ENCODE results near the gene ANTXR1. TPM values are rescaled to one million over a fixed set of nuclear protein-coding genes. Genes with fewer than 3 reads are reported as not detected.
A peak's percentile ranks its signal among the peaks of the same experiment; 100 is the strongest.

ANTXR1 gene
- total RNA-seq (2014; rRNA removed; shearing (Covaris generic)), result 7.5 and 11.1 TPM in 2 replicates

DNA sequence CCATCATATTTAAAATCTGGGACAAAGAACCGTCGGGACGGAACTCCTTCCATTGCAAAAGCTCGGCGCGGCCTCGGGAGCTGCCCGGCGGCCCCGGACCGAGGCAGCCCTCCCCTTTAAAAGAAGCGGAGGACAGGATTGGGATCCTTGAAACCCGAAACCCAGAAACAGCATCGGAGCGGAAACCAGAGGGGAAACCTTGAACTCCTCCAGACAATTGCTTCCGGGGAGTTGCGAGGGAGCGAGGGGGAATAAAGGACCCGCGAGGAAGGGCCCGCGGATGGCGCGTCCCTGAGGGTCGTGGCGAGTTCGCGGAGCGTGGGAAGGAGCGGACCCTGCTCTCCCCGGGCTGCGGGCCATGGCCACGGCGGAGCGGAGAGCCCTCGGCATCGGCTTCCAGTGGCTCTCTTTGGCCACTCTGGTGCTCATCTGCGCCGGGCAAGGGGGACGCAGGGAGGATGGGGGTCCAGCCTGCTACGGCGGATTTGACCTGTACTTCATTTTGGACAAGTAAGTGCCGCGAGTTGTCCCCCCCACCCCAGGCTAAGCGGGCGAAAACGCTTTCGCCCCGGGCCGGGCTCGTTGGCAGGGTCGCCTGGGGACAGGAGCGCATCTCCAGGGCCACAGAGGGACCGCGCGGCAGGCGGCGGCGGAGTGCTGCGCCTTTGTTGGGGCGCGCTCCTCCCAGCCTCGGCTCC is at the start of gene ANTXR1:
Gene ANTXR1, plus strand, starts transcription at position 38 of the 698 bp plus-strand sequence. Its CDS starts 321 bp downstream, at position 359.
- DNase-seq (ENCODE audit: low read depth), result peak; percentile 77

DNA sequence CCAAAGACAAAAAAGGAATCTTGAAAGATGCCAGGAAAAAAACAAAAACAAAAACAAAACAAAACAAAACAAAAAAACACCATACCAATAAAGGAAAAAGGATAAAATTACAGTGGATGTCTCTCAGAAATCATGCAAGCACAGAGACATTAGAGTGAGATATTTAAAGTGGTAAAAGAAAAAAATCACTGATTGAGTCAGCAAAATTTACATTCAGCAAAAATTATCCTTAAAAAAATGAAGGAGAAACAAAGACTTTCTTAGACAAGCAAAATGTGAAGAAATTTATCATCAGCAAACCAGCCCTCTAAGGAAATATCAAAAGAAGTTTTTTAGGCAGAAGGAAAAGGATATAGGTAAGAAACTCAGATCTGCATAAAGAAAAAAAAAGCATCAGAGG is 48.7 kb upstream of the ANTXR1 start:
- no peak for DNase-seq (ENCODE audit: low read depth)

DNA sequence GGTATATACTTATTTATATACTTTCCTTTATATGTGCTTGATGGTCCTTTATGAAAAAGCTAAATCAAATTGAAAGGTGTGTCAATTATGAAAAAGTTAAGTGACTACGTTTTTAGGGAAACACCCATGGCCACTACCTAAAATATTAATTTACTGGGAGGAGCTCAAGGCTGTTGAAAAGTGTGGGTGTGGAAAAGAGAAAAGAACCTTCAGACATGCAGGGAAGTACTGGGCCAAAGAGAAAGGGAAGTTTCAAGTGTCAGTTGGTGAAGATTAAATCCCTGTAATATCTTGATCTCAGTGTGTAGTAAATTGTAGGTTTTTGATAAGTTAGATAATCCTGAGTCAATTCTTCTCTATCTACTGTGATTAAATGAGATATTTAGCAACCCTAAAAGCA is 44.8 kb upstream of the ANTXR1 start:
- DNase-seq (ENCODE audit: low read depth), result no peak

DNA sequence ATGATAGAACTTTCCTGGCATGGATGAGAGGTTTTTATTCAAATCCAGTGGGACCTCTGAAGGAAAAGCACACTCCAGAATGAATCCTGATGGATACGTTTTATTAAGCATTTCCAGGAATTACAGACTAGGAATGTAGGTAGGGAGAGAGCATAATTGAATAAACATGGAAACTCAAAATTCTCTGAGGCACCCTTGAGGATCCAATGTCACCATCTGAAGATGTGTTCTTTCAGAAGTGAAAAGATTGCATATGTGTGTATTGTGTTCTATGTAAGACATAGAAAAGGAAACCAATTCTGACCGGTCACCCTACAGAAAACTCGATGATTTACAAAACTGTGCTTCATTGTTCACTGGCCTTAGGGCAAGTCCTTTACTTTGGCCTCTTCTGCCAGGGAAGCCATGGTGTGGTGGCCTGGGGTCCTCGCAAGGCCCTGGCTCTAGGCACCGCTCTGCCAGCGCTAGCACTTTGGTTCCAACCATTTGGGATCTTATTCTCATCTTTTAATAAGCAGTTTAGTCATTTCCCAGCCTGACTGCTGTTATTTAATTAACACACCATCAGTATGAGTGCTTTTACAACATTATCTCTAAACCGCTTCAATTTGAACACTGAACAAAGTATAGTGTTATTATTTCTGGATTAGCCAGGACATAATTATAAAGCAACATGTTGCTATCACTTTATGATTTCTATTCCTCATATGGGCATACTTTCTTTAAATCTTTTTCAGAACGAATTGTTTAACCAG is 43.1 kb upstream of the ANTXR1 start:
- DNase-seq (ENCODE audit: low read depth), result no peak

DNA sequence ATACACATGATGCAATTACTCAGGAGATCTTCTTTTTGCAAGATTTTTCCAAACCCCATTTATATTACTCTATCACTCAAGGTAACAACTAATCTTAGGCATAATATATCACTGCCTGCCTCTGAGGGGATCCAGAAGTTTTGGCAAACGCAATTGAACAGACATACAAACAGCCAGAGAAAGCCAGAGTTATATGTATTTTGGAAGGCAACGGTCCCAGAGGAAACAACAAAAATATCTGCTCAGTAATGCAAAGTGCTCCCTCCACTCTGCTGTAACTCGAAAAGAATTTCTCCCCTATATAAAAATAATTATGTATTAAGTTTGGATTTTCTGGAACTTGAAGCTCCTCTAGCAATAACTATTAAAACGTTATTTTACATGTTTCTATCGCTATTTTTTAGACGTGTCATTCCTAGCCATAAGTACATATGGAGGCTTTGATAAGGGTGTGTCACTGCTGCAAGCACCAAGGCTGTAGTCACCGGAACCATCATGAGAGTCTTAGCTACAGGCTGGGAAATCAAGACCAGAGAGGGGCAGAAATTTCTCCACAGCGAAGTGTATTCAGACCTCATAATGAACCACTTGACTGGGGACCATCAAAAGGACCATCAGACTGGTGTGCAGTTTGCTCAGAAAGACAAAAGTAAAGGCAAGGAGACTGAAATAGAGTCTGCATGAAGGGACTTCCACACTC is 42.3 kb upstream of the ANTXR1 start:
- no peak for DNase-seq (ENCODE audit: low read depth)

DNA sequence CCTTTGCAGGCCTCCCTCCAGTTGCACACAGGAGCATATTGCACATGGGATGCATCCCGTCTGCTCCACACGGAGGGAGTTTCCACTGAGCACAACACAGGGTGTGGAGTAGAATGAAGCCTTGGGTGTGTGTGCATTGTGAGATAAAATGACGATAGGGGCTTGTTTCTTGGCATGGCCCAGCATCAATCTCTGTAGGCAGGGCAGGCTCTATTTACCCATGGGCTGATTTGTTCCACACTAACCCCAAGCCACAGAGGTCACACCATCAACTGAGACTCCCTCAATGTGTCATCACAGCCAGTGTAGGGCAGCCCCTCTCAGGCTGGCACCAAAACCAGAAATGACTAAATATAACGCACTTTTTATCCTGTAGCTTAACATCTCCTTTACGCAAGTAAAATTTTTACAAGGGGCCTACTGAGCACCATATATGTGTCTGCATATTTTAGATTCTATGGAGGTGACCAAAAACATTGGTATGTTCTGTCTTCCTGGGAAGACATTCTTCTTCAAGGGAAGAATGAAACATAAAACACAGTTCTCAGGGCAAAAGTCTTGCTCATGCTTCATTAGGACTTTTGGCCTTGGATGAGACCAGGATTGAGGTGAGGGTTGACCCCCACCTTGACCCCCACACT is 41.3 kb upstream of the ANTXR1 start:
- DNase-seq (ENCODE audit: low read depth), result peak; percentile 90

DNA sequence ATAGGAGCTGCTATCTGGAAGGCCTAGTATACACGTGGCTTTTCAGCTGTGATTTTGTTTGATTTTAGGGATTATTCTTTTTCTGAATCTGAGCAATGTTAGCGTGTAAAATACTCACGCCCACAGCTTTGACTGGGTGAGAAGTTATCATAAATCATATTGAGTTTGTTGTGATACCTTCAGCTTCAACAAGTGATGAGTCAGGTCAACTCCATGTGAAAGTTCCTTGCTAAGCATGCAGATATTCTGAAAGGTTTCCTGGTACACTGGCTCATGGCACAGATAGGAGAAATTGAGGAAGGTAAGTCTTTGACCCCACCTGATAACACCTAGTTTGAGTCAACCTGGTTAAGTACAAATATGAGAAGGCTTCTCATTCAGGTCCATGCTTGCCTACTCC is 38.7 kb upstream of the ANTXR1 start, which contains the start of gene GKN1:
Gene GKN1, plus strand, starts transcription at position 386 of the 400 bp plus-strand sequence. CDS start 42 bp downstream, outside the sequence.
- DNase-seq (ENCODE audit: low read depth), result peak; percentile 21

DNA sequence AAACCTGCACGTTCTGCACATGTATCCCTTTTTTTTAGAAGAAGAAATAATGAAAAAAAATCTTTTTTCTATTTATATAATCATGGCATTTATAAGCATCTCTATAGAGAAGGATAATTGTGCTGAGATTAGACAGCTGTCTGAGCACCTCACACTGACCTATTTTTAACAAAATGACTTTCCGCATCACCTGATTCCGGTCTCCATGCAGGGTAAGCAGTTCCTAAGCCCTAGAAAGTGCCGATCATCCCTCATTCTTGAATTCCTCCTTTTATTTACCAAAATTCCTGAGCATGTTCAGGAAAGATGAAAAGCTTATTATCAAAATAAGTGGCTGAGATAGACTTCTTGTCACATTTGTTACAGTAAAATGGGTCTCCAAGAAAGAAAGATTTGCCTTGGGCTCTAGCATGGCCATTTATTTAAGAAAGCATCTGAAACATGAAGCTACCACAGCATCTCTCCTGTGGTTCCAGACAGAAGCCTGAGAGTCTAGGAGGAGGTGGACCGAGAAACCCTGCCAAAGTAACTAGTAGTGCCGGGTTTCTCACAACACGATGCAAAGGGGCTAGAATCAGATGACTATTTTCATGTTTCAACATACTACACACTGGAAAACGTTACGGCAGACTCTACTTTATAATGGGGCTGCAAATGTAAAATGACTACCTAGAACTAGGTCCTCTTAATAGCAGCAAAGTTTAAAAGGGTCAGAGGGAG is 37.9 kb upstream of the ANTXR1 start:
- DNase-seq (ENCODE audit: low read depth), result no peak

DNA sequence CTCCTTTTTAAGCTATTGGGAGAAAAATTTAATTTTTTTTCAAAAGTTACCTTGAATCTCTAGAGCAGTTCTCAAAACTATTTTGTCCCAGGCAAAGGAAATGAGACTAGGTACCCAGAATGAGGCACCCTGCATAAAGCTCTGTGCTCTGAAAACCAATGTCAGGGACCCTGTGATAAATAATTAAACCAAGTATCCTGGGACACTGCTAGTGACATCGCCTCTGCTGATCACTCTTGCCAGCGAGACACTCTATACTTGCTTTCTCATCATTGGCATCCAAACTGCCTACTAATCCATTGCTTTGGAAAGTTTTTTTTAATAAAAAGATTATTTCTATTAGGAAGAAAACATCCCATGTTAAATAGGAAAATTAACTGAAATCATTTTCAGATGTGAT is 37.1 kb upstream of the ANTXR1 start:
- no peak for DNase-seq (ENCODE audit: low read depth)

DNA sequence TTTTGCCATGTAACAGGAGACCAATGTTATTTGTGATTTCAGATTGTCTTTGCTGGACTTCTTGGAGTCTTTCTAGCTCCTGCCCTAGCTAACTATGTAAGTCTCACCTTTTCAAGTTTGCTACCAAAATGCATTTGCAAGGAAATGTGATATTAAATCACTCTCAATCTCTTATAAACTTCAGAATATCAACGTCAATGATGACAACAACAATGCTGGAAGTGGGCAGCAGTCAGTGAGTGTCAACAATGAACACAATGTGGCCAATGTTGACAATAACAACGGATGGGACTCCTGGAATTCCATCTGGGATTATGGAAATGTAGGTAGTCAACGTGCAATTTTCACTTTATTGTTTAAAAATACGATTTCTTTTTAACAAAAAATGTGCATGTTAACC is 35.5 kb upstream of the ANTXR1 start:
- no peak for DNase-seq (ENCODE audit: low read depth)

DNA sequence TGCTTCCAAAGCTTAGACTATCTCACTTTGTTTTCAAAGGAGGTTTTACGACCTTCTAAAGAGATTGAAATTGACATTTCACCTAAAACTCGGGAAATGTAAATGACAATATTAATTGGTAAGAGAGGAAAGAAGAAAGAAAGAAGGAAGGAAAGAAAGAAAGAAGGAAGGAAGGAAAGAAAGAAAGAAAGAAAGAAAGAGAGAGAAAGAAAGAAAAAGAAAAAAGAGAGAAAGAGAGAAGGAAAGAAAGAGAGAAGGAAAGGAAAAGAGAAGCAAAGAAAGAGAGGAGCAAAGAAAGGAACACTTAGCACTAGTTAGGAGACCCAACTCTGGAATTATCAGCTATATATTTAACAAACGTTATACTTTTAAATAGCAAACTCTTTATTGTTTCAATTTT is 34.9 kb upstream of the ANTXR1 start:
- no peak for DNase-seq (ENCODE audit: low read depth)

DNA sequence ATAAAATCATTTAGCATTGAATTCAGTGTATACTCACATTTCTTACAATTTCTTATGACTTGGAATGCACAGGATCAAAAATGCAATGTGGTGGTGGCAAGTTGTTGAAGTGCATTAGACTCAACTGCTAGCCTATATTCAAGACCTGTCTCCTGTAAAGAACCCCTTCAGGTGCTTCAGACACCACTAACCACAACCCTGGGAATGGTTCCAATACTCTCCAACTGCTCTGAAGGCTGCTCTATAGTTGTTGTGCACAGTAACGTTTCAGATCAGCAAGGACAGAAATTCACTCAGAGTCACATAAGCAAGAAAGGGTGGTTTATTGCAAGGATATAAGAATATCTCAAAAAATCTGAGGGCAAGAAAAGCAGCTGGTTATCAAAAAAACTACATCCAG is 32.0 kb upstream of the ANTXR1 start:
- DNase-seq (ENCODE audit: low read depth), result no peak

DNA sequence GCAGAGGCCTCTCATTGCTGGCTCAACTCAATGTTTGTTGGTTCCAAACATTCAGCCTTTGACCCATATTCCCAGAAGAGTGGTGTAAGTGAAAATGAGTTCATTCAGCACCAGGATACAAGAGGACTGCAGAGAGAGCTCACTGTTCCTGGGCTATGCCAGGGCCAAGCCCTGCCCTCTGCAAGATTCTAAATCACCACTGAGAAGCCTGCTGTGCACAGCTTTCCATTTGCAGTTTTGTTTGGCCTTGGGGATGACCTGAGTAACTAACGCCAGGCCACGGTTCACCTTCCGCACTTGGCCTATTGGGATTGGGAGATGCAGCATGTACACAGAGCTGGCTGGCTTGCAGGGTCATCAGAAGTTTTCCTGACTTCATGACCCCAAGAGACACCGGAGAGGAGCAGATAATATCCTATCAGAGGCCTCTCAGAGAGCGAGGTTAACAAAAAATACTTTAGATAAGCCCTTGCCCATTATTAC is 25.9 kb upstream of the ANTXR1 start:
- DNase-seq (ENCODE audit: low read depth), result no peak

DNA sequence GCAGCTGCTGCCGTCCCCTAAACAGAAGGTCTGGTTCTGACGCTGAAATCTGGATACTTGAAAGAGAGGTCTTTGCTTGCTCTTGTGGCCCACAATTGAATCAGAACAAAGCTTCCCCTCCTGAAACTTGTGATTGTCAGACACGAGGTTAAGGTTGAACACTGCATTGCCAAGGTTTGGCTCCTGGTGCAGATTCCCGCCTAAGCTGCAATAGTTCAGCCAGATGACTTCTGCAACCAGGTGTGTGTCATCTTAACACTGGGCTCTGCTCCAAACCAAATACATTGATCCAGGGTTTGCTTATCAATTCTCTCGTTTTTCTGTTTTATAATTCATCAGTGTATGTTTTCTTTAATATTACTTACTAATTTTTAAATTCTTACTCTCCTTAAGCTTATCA is 23.9 kb upstream of the ANTXR1 start:
- no peak for DNase-seq (ENCODE audit: low read depth)

DNA sequence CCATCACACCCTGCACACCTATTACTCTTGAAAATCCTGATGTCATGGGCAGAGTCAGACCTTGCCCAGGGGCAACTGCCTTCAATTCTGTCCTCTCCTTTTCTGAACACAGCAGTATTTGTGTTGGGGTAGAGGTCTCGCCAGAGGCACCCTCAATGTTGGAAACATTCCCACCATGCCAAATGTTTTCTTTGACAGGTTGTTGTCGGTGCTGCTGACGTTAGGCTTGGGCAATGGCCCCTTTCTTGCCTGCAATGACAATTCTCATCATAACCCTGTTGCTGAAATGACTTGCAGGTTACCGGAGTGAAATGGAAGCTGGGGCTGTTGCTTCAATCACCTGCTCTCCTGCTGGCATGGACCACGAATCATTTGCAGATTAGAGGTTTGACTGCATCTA is 20.6 kb upstream of the ANTXR1 start:
- no peak for DNase-seq (ENCODE audit: low read depth)

DNA sequence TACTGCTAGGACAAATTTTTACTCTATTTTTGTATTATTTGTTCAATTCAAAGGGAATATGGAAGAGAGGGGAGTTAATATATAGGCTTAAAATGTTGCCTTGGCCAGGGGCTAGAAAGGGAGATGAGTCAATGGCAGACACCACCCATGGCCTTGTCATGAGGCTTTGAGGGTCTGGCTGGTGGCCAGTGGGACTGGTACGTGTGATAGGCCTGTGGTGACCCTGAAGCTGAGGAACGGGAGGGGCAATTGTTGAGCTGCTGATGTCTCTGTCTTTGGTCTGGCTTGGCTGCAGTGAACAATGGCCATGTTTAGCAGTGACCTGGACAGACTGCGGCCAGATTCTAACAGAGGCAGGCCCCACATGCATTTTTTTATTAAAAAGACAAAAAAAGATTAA is 20.0 kb upstream of the ANTXR1 start:
- DNase-seq (ENCODE audit: low read depth), result no peak

DNA sequence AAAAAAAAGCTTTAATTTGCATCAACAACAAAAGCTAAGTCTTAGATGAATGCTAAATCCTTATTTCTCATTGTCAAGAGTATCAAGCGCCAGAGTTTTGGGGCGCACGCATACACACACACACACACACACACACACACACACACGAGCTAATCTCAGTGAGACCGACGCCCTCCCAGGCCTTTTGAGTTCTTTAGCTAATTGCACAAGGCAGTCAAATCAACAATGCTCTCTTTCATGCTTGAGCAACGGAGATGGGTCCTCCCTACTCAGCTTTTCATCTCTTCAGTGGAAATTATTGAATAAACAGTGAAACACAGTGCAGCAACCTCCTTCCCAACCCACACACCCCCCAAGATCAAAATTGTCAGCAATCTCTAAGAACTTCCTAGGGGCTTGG is 19.3 kb upstream of the ANTXR1 start:
- no peak for DNase-seq (ENCODE audit: low read depth)

DNA sequence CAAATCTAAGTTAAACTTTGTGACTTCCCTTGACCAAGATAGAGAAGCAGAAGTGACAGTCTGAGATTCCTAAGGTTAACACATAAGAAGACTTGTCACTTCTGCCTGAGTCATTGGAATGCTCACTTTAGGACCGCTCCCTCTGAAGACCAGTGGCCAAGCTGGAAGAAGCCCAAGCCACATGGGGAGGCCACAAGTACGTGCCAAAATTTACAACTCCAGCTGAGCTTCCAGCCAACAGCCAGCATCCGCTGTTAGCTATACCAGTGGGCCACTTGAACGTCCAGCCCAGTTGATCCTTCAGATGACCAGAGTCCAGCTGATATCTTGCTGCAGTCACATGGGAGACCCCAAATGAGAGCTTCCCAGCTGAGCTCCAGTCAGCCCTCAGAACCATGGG is 18.1 kb upstream of the ANTXR1 start:
- DNase-seq (ENCODE audit: low read depth), result peak; percentile 78

DNA sequence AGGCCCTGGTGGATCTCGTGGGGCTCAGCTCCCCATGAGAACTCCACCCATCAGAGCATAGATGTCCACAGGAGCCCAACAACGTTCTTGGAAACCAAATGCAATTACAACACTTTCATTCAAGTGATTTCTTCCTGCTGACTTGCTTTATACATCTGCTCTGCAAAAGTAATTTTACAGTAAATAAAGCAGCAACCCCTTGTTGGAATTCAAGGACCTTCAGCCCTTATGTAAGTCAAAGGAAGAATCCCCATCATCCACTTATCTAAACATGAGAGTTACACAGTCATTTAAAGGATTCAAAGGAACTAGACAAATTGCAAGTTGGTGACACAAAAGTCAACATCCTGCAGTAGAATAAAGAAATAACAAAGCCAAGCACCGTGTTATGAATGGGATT is 17.1 kb upstream of the ANTXR1 start:
- DNase-seq (ENCODE audit: low read depth), result no peak

DNA sequence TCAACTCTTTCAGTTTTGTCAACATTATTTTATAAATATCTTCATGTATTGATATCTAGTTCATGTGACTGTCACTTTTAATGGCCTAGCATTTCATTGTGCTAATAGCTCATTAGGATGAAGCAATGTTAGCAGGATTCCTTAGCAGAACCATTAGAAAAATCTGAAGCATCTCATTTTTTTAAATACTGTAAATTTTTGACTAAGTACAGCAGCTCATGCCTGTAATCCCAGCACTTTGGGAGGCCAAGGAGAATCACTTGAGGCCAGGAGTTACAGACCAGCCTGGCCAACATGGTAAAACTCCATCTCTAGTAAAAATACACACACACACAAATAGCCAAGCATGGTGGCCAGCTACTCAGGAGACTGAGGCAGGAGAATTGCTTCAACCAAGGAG is 15.6 kb upstream of the ANTXR1 start:
- DNase-seq (ENCODE audit: low read depth), result no peak

DNA sequence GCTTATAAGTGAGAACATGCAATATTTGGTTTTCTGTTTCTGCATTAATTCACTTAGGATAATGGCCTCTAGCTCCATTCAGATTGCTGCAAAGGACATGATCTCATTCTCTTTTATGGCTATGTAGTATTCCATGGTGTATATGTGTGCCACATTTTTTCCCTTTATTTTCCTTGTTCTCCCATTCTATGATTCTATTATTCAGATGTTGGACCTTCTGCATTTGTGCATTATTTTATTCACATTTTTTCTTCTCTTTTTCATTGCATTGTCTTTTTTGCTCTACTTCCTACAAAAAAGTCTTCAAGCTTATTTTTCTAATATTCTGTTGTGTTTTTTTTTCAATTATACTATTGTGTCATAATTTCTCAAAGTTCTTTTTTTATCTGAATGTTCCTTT is 11.1 kb upstream of the ANTXR1 start:
- no peak for DNase-seq (ENCODE audit: low read depth)

Measured in Daoy (cell line).